Measurements from ENCODE around the gene BAZ1A.
"Not testable (repeated sequence)": the region's sequence is repeated elsewhere in the genome, so short reads cannot be mapped to it uniquely, and the experiment has no call there.

Gene BAZ1A

DNA sequence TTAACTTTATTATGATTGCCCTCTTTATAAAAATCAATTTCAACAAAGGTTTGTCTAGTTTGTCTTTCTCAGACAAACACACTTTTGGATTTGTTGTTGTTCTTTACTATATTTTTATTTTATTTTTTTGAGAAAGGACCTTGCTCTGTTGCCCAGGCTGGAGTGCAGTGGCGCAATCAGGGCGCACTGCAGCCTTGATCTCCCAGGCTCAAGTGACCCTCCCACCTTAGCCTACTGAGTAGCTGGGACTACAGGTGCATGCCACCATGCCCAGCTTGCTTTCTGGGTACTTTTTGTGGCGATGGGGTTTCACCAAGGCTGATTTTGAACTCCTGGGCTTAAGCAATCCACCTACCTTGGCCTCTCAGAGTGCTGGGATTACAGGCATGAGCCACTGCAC is 96.4 kb downstream of the BAZ1A start:
- no peak for DNase-seq

DNA sequence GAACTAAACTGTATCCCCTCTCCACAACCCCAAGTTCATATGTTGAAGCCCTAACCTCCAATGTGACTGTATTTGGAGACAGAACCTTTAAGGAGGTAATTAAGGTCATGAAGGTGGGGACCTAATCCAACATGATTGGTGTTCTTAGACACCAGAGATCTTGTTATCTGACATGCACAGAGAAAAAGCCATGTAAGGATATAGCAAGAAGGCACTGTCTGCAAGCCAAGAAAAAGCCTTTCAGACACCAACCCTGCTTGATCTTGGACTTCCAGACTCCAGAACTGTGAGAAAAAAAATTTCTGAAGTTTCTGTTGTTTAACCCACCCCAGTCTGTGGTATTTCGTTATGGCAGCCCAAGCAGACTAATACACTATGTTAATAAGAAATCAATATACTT is 98.5 kb downstream of the BAZ1A start:
- no peak for DNase-seq

DNA sequence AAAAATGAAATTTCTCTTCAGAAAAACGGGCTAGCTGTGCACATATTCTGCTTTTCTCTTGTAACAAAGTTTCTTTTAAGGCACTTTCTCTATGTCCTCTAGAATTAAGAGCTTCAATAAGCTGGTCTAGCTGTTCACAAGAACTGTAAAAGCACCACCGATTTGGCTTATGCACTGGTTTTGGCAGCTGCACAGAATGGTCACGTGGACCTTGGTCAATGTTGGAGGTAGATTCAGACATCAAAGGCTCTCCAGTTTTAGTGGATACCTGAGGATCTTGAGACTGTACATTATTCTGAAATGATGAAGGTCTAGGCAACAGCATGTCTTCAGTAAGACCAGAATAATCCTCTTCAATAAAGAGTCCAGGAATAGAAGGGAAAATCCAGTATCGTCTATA is 99.2 kb downstream of the BAZ1A start:
- no peak for DNase-seq

DNA sequence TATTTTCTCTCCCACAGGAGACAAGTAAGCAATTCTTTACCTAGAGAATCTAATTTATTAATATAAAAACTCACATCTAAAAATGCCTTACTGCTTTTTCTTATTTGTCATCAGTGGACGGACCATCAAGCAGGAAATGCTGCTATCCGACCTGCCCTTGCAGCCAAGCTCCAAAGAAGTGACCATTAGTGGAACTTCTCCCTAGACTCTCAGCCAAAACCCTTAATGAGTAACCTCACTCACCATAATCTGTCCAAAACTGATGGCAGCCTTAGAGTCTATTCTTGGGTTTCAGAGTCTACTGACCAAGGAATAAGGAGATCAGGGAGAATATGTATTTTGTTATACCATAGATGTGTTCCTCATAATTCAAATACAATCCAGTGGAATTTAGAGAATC is 99.8 kb downstream of the BAZ1A start:
- no peak for DNase-seq

DNA sequence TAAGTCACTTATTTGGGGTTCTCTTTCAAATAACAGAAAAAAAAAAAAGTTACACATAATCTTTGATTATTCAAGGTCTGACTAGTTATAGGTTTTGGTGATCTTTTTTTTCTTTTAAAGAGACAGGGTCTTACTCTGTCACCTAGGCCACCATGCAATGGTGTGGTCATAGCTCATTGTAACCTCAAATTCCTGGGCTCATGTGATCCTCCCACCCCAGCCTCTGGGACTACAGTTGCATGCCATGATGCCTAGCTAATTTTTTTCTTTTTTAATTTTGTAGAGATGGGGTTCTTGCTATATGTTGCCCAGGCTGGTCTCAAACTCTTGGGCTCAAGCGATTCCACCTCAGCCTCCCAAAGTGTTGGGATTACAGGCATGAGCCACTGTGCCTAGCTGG is 104.3 kb downstream of the BAZ1A start:
- DNase-seq = no peak

DNA sequence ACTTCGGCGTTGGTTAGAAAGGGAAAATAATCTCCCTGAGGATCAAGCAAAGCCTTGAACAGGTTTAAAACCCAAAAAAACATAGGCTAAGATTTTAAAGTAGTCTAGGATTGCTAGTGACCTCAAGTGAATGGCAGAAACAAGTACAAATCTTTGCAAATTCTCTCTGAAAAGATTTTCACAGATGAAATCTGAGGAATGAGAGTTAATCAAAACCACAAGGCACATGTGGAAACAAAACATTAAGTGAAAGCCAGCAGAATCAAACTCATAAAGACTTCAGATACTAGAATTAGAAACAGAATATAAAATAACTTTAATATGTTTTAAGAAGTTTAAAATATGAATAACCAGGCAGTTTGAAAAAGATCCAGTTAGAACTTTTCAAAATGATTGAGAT is 108.6 kb downstream of the BAZ1A start:
- DNase-seq = no peak

DNA sequence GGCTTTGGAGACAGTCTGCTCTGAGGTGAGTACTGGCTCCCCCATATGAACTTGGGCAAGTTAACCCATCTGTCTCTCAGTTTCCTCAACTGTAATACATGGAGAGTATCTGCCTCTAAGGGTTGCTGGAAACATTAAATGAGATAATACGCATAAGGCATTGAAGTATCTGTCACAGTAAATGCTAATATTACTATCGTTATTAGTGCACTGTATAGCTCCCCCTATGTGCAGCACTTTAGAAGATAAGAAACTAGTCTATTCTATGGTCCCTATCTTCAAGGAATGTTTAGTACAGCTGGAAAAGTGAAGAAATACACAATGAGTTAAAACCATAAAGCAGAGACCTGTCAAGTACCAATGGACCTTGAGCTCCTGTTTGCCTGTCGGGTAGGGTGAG is 109.1 kb downstream of the BAZ1A start:
- DNase-seq = no peak

DNA sequence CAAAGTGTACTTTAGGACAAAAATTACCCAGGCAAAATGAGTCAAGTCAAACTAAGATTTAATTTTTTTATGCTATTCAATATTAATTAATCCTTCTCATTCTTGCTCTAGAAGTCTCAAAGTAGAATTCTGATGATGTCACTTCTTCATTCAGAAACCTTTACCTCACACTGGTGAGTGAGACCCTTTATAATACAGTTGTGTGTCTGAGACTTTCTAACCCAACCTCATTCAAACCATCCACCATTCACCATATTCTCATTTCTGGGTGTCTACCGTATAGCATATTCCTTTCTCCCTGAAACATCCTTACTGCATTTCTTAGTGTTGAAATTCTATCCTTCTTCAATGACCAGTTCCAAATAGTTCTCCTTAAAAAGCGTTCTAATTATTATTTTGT is 119.9 kb downstream of the BAZ1A start:
- DNase-seq = no peak

DNA sequence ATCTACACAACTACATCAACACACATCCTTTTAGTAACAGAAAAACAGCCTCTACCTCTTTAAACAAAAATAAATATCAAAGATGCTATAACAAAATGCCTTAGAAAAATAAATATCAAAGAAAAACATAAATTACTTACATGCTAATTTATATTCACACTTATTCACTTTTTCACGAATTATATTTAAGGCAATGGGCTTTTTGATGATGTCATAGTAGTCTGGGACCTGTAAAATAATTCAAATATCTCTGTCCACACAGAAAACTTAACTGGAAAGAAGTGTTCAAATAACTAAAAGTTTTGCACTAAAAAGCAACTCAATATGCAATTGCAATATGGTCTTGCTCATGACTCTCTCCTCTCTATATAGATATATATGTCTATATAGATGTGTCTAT is 120.5 kb downstream of the BAZ1A start:
- DNase-seq = no peak

DNA sequence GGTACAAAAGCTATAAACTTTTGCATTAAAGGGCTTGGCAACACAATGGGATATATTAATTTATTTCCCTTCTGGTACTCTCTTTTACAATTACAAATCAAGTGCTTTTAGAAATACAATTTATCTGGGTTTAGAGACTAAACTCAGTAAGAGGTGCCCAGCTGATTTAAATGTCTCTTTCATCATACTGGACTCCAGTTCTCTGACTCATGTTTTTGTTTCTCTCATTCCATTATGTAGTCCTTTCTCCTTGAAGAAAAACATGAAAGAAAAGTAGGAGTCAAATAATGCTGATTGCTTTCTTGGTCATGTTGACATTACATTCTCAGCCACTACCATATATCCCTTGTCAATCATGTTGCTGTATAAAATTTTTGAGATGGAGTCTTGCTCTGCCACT is 124.5 kb downstream of the BAZ1A start:
- no peak for DNase-seq

DNA sequence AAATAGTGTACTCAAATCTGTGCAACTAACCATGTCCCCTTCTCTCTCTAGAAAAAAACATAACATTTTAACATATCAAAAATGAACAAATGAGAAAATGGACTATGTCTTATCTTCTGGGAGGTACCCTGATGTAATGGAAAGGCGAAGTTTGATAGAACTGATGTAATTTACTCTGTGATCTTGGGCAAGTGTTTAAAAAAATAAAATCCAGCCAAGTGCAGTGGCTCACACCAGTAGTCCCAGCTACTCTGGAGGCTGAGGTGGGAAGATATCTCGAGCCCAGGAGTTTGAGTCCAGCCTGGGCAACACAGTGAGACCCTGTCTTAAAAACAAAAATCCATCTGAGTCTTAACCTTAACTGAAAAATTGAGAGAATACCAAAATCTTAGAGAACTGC is 124.9 kb downstream of the BAZ1A start:
- DNase-seq = no peak

DNA sequence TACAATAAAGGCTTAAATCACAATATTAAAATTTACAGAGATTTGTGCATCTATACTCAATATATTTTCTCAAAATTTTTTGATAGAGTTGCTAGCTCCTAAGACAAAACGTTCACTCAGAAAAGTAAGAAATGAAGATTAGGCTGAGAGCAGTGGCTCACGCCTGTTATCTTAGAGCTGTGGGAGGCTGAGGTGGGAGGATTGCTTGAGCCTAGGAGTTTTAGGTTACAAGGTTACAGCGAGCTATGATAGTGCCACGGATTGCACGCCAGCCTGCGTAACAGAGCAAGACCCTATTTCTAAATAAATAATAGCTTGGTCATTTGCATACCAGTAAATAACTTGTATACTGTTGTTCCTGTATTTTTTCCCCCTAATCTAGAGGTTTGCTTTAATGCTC is 125.8 kb downstream of the BAZ1A start:
- DNase-seq = no peak

DNA sequence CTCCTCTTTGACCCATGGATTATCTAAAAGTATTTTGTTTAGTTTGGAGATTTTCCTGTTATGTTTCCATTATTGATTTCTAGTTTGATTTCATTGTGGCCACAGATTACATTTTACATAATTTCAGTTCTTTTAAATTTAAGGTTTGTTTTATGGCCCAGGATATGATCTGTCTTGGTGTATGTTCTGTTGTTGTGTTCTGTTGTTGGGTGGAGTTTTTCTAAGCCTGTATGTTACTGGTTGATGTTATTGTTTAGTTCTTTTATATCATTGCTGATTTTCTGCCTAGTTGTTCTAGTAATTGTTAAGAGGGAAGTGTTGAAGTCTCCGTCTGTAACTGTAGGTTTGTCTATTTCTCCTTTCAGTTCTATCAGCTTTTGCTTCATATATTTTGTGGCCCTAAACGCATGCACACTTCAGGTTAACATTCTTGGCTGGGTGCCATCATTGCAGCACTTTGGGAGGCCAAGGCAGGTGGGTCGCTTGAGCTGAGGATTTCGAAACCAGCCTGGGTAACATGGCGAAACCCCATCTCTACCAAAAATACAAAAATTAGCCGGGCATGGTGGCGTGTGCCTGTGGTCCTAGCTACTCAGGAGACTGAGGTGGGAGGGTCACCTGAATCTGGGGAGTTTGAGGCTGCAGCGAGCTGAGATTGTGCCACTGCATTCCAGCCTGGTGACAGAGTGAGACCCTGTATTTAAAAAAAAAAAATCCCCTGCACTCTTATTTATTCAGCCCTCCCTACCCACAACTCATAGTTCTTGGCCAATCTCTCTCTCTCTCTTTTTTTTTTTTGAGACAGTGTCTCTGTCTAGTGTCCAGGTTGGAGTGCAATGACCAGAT is 132.7 kb downstream of the BAZ1A start:
- DNase-seq = no peak

DNA sequence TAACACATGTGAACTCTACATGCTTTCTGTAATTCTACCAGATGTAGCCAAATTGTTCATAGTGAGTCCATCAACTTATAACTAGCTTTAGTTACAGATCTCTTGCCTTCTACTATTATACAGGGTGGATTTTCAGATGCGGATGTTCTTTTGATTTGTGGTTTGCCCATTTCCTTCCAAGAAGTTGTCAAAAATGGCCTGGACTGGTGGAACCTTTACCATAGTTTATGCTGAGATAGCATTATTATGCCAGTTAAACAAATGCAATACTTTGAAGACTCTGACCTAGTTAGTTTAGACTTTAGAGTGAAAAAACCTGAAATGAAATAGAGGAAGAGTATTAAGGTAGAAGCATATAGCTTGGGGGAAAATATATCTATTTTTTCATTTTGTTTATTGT is 133.3 kb downstream of the BAZ1A start:
- DNase-seq = no peak

DNA sequence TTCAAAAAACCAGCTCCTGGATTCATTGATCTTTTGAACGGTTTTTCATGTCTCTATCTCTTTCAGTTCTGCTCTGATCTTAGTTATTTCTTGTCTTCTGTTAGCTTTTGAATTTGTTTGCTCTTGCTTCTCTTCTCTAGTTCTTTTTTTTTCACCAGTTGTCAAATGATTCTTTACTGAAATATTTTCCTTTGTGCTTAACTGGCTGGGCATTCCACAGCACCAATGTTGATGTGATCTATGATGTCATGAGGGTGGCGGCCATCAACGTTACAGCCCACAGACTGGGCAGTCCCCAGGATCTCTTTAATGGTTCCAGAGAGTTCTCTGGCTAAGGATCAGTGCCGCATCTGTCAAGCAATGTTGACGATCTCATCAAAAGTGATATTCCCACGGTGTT is 135.0 kb downstream of the BAZ1A start:
- DNase-seq = not testable (repeated sequence)

DNA sequence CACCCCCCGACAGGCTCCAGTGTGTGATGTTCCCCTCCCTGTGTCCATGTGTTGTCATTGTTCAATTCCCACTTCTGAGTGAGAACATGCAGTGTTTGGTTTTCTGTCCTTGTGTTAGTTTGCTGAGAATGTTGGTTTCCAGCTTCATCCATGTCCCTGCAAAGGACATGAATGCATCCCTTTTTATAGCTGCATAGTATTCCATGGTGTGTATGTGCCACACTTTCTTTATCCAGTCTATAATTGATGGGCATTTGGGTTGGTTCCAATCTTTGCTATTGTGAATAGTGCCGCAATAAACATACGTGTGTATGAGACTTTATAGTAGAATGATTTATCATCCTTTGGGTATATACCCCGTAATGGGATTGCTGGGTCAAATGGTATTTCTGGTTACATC is 138.1 kb downstream of the BAZ1A start:
- not testable (repeated sequence) for DNase-seq

DNA sequence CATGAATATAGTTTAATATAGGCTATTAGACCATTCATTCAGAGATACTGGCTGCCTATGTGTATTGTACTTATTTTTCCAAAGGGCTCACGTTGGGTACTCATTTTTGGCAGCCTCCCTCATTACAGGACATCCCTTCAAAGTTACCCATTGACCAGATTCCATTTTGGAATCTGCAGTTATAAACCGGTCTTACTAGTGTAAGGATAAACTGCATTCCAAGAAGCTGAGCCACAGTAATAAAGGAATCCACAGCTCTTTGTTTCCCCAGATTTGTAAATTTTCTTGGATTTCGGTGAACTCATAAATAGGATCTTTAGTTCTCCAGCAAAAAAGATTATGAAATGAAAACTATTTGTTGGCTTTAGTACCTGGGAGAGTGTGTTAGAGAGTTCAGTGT is 141.9 kb downstream of the BAZ1A start:
- DNase-seq = no peak

DNA sequence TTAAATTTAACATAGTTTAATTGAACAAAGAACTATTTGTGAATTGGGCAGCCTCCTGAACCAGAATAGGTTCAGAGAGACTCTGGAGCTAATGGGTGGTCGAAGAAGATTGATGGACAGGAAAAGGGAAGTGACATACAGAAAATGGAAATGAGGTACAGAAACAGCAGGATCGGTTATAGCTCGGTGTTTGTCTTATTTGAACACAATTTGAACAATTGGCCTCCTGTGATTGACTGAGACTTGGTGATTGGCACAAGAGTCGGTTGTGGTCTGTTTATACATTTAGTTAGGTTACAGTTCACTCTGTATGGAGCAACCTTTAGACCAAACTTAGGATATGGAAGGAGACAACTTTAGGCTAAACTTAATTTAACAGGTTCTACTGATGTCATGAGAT is 142.4 kb downstream of the BAZ1A start:
- no peak for DNase-seq

DNA sequence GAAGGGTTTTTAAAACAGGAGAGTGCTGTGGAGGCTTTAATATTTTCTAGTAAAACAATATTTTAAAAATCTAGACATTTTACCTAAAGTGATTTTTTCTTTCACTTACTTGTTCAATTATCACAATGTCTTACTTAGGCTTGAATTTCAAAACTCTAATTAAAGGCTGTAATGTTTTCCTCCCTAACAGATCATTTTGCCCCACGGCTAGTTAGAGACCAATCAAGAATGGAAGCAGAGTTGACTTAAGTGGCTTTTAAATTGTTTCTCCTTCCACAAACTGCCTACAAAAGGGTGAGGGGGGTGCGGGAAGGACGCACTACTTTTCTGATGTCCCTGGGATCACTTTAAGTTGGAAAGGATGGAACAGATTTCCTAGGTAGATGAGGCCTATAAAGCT is 151.3 kb downstream of the BAZ1A start:
- no peak for DNase-seq

DNA sequence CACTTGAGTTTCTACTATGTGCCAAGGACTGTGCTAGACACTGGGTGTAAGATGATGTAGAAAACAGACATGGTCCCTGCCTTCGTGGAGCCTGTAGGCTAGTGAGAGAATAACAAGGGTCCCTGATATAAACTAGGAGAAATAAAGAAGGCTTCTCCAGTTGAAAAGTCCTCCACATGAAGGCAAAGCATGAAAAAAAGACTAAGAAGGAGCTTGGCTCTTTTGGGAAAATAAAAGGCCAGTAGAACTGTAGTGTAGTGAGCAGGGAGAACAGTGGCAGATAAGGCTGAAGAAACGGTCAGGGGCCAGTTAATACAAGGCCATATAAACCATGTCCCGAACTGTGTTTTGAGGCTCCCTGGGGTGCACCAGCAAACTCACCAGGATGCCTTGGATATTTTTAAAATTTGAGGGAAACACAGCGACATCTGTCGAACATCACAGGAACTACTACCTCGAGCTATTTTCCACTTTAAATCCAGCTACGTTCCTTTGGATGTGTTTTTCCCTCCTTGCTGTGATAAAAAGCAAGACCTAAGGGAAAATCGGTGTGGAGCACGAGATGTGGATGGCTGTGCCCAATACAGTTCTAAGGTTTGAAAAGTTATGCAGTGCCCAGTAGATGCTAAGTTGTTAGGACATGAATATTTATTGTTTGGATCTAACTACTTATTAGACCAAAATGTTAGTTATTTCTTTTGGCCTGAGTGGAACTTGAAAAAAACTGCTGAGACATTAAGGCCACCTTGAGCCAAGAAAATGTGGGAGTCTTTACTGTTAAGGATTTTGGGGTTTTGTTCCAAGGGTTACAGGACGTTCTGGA is 152.2 kb downstream of the BAZ1A start:
- no peak for DNase-seq

DNA sequence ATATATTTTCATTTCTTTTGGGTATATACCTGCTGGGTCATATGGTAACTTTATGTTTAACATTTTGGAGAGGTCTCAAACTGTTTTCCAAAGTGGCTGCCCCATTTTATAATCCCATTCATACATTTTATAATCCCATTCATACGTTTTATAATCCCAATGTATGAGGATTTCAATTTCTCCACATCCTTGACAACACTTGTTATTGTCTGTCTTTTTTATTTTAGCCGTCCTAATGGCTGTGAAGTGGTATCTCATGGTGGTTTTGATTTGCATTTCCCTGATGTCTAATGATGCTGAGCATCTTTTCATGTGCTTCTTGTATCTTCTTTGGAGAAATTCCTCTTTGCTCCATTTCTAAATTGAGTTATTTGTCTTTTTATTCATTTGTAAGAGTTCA is 154.0 kb downstream of the BAZ1A start:
- no peak for DNase-seq

DNA sequence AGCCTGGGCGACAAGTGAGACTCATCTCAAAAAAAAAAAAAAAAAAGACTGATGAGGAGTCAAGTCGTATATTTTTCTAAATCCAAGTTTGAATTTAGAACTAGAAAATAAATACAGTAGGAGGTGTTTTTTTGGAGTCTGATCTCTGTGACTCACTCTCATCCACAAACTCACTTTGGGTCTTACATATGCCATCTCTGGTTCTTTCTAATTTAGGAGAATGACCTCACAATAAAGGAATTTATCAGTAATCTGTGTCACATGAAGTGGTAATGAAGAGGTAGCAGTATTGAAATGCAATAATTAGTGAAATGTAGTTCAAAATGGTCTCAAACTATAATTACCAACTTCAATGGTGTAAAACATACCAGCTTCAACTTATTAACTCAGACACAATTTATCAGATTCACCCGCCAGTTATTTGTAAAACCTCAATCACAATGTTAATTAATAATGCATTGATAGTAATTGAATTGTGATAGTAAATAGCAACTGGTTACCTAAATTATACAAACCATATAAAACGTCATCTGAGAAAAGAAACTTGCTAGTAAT is 156.3 kb downstream of the BAZ1A start:
- DNase-seq = no peak

DNA sequence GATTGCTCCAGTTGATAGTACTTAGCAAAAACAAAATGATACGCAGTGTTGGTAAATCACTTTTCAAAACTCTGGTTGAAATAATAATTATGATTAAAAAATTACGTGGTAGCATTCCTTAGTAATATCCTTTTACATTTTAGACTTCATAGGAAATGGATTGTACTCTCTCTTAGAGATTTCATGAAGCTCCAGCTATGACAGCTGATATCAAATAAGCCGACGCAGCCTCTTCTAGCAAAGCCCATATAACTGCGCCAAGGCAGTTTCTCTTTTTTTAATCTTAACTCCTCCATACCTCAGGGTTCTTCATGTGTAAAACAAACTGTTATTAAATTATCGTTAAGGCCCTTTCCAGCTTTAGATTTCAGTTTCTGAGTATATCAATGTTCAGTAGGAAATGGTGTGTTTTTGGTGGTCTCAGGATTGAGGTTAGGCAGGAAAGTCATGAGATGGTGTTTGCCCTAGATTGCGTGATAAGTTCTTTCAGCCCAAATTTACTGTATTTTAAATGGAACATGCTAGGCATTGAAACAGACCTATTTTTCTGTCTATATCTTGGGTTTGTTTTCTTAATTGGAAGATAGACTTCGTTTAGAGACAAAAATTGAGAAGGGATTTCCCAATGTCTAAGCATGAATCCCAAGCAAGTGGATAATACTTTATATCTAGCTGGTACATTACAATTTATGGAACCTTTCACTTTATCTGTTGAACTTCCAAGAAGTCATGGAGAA is 159.9 kb downstream of the BAZ1A start:
- no peak for DNase-seq

Measured in amniotic stem cell (primary cell).